NCI-H1436 treated with DMSO at 0.1 percent for 48 hours (cell line): ENCODE results near the gene RASSF6.
A peak's percentile ranks its signal among the peaks of the same experiment; 100 is the strongest.
"Not testable (repeated sequence)": the region's sequence is repeated elsewhere in the genome, so short reads cannot be mapped to it uniquely, and the experiment has no call there.

Source experiments
- DNase-seq: peaks from one replicate; lab custom pipeline; 2025; lab: John Stamatoyannopoulos, UW

Gene RASSF6, protein sequence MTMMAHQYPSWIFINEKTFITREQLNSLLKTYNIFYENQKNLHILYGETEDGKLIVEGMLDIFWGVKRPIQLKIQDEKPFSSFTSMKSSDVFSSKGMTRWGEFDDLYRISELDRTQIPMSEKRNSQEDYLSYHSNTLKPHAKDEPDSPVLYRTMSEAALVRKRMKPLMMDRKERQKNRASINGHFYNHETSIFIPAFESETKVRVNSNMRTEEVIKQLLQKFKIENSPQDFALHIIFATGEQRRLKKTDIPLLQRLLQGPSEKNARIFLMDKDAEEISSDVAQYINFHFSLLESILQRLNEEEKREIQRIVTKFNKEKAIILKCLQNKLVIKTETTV

DNA sequence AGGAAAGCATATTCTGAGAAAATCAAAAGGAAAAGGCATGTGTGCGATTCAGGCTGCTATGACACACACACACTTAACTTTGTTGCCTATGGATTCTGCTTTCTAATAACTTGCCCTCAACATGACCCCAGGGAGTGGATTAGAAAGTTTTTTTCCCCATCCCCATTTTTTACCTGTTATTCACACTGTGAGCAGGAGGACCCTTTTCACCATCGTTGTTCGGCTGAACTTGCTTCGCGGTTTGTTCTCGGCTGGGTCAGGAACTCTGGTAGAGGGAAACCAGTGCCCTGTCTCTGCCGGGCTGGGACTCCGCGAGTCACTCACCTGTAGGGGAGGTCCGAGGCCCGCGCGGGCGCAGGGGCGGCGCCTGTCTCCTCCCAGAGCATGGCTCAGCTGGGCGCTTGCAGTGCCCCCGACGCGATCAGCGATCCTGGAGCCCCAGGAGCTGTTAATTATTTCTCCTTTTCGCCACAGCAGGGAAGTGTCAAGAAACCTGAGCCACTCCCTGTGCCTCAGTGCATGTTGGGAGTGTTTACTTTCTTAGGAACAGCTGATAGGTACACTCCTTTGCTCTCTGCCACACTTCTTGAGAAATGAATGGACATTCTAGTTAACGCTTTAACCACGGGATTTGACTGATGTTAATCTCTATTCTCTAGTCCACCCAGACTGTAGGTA is at the start of gene RASSF6:
Gene RASSF6 (minus strand): TSS at position 322 of the 678 bp plus-strand sequence. CDS start 8,641 bp downstream, outside the sequence.
- DNase-seq: peak; percentile 72

DNA sequence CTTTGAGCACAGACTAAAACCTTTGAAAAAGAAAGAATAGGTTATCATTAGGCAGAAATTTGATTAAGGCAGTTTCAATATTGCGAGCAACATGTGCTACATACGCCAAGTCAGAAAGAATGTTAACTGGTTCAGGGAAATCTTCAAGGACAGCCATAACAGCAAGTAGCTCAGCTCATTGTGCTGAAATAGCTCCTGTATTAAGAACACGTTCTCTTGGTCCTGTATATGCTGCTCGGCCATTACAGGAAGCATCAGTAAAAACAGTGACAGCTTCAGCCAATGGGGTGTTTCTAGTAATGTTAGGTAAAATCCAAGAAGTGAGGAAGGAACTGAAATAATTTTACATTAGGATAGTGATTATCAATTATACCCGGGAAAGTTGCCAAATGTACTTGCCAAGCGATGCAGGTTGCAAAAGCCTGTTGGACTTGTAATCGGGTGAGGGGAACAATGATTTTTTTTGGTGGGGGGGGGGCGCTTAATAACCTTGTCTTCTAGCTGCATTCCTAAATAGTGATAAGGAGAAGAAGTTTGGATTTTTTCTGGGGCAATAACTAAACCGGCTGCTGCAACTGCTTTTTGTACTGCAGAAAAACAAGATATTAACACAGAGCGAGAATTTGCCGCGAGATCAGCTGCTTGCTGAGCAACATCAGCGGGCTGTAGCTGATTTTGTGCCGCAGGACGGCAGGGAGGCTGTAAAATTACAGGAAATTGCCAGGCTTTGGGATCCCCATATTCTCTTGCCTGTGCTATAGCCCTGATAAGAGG is 49.4 kb upstream of the RASSF6 start:
- DNase-seq: no peak

DNA sequence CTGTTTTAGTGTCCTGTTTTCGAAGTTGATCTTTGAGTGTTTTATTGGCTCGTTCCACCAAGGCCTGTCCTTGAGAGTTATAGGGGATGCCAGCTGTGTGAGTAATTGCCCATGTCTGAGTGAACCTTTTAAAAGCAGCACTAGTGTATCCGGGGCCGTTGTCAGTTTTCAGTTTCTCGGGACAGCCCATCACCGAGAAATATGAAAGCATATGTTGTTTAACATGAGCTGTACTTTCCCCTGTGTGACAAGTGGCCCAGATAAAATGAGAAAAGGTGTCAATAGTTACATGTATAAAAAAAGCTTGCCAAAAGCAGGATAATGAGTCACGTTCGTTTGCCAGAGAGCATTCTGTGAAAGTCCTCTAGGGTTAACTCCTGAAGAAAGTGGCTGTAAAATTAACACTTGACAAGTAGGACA is 48.6 kb upstream of the RASSF6 start:
- no peak for DNase-seq

DNA sequence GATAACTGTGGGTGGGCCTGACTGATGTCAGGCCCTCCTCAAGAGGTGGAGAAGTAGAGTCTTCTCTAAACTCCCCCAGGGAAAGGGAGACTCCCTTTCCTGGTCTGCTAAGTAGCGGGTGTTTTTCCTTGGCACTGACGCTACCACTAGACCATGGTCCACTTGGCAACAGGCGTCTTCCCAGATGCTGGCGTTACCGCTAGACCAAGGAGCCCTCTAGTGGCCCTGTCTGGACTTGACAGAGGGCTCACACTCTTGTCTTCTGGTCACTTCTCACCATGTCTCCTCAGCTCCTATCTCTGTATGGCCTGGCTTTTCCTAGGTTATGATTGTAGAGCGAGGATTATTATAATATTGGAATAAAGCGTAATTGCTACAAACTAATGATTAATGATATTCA is 45.7 kb upstream of the RASSF6 start:
- not testable (repeated sequence) for DNase-seq

DNA sequence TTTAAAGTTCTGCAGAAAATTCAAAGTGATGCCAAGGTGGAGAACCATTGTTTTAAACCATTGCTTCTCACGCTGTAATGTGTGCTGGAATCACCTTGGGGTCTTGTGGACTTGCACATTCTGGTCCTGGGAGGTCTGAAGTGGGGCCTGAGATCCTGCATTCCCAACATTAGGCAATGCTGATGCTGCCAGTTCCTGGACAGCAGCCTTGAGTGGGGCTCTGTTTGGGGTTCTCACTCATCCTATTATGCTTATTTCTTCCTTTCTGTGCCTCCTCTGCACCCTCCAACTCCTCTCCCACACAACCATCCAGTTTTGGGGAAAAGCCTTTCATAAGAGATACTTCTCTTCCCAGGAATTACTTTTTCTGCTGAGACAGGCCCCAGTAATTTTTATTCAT is 44.2 kb upstream of the RASSF6 start:
- no peak for DNase-seq

DNA sequence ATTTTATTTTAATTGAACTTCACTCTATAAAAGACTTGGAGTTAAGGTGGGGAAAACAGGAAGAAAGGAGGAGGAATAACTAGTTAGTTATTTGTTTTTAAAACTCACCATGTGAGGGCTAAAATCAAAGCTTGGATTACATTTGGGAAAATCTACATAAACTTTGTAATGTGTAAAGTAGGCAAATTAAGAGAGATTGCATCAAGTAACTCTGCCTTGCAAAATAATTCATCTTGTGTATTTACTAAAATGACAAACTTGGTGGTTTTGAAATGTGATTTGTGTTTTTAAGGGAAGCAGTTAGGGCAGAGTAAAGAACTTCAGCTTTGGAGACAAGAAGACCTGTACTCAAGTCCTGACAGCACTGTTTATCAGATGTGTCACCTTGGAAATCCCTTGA is 43.3 kb upstream of the RASSF6 start:
- no peak for DNase-seq

DNA sequence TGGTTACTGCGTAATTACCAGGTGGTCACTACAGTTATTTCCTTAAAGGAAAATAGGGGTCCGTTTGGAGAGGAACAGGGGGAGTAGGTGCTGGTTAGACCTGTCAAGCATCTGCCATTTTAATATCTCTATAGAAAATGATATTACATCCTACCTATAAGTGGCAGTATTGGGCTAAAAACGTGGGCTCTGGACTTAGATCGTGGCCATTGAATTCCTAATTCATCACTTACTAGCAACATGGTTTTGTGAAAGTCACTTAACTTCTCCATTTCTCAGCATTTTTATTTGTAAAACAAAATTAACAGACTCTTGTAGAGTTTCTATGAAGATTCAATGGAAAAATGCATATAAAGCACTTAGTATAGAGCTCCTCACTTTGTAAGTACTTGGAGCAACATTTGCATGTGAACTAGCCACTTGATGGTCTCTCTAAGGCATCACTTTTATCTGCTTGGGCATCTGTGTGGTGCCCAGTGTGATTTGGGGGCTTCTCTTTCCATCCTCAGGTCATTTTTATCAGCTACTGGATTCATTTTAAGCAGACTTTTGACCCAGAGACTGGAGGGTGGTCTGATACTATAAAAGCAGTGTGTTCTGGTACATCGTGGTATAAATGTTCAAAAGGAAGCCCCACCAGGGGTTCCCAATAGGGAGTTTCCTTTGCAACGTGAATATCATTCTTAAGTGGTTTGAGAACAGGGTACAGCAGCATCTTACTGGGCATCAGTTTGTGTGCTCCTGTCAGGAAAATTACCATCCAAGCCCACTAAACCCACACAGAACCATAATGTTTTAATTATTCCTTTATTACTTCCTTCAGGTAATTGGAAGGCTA is 42.7 kb upstream of the RASSF6 start:
- peak; percentile 40 for DNase-seq

DNA sequence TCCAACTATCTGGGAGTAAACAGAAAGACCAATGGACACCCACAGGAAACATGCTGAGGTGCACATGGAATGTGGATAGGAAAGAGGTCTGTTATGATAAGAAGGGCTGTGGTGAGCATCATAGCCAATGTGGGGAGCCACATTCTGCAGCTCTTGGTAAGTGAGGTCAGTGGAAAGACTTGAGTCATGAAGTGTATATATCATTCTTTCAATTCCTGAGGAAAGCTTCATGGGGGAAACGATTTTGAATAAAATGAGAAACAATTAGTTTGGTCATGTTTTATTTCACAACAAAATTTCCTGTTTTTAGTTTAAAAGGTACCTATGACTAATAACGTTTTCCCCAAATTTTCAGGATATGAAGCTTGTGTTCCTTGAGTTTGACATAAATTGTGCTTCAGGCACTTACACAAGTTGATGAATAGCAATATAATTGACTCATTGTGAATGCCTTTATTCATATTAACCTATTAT is 41.4 kb upstream of the RASSF6 start:
- DNase-seq: no peak

DNA sequence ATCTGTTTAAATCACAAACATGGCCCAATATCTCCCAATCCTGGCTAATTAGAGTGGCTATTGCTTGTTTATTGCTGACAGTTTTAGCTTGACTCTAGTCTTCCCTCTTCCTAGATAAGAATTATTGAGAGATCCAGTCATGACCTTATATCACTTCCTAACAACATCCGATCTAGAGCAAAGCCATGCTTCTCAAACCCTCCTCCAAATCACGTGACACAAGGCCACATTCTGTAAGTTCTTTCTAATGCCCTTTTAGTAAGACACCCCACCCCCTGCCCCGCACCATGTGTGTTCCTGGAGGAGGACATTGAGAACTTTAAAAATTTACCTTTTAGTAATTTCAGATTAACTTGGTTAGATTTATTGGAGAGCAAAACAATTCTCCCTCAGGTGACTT is 40.6 kb upstream of the RASSF6 start:
- no peak for DNase-seq

DNA sequence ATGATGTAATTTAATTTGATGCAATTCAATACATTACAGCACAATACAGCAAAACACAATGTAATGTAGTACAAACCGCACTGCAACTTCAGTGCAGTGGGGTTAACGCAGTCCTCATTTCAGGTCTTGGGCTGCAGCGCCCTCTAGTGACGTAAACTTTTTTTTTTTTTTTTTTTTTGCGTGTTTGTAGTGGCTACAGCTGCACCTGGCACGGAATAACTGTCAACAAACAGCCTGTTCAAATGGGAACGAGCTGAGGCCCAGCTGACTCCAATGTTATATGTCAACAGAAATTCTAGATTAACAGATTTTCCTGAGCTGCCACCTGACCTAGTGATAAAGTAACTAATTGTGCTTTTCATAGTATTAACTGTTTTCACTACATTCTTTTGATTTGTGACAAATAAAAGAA is 33.5 kb upstream of the RASSF6 start:
- DNase-seq: peak; percentile 52

DNA sequence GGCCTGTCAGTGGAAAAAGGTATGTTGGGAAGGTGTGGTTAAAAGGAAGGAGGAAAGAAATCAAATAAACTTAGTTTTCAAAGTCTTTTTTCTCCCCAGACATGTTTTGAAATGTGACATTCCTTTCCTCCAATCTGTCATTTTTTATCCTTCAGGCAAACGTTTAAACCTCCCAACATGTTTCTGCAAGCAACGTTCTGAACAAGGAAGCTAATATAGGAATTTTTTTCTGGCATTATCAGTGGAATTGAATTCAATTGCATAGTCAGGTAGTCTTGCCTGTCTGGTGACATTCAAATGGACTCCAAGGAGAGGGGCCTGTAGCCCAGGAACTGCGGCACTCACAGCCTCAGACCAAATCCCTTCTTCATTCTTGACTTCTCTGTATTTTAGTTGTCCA is 30.0 kb upstream of the RASSF6 start:
- DNase-seq: no peak

DNA sequence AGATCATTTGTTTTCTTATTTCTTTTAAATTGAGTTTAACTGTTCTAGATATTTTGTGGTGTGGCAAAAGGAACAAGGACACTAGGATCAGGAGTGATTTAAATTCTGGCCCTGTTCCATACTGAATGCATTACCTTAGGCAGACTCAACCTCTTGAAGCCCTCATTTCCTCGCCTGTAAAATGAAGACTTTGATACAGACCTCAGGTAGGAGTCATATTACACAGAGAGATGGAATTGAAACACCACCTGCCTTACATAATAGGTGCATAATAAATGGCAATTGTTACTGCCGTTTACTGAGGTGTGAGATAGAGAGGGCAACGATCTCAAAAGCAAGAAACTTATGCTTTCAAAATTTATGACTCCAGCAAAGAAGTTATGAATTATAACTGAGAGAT is 28.2 kb upstream of the RASSF6 start:
- DNase-seq: peak; percentile 98

DNA sequence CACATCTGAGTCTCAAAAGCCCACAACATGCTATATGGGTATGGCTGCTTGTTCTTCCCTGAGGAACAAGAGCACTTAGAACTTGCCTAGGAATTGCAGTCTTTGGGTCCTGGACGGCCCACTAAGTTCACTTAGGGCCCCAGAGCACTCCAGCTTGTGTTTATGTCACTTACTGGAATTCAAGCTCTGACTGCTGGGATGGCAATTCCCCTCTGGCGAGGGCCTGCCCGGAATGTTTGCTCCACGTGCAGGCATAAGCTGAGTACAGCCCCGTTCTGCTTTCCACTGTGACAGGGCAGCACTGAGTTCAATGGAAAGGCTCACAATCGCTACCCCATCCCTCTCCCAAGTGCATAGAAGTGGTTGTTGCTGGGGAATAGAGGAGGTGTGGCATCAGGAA is 25.9 kb upstream of the RASSF6 start:
- DNase-seq: no peak

DNA sequence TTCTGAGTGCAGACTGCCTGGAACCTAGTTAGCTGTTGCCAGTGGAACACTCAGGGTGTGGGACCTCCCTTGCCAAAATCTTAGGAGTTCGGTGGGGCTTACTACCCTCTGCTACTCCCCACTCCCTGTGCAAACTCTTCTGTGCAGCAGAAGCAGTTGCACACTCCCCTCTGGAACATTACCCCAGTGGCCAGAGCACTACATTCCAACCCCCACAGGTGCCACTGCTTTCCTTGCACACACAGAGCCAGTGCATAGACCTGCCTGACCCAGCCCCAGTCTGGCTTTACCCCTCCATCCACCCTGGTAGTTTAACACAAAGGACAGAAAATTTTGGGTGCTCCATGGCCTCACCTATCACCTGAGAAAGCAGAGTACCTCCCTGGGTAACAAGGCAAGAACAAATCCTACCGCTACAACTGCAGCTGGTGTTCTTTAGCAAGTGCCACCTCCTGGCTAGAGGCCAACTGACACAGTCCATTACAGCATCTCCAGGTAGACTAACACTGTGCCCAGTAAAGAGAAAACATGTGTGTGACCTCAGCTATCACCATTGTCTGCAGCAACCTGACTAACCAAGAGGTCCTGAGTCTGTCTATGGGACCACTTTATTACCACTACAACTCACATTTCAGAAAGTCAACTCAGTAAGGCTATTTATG is 11.5 kb upstream of the RASSF6 start:
- DNase-seq: no peak

DNA sequence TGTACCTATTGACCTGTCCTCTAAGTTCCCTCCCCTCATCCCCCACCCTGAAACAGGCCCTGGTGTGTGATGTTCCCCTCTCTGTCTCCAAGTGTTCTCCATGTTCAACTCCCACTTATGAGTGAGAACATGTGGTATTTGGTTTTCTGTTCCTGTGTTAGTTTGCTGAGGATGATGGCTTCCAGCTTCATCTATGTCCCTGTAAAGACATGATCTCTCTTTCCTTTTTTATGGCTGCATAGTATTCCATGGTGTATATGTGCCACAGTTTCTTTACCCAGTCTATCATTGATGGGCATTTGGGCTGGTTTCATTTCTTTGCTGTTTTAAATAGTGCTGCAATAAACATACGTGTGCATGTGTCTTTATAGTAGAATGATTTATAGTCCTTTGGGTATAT is 8.6 kb upstream of the RASSF6 start:
- DNase-seq: not testable (repeated sequence)

DNA sequence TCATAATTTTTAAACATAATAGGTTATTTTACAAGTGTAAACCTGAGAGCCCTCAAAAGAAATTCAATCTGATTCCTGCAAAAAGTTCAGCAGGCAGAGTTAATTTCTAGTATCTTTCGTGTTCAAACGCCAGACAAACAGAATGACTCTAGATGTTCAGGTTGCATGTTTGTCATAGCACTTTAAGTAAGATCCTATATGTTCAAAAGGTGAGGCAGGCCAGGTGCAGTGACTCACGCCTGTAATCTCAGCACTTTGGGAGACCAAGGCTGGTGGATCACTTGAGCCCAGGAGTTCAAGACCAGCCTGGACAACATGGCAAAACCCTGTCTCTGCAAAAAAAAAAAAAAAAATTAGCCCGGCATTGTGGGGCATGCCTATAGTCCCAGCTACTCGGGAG is 1.1 kb upstream of the RASSF6 start:
- DNase-seq: no peak

DNA sequence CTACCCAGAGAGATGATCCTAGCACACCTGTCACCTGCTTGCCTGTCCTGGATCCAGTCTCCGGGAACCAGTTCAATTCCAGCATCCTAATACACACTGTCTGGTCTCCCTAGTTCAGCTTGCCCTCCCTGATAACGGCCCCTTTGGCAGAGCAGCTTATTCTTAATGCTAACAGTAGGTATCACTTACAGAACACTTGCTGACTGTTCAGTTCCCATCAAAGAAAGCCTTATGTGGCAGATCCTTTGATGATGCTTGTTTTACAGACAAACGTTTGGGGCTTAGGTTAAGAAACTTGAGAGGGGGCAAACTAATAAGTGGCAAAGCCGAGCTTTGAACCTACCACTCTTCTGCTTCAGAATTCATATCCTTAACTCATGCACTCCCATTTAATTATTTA is 890 bp downstream of the RASSF6 start:
- no peak for DNase-seq

DNA sequence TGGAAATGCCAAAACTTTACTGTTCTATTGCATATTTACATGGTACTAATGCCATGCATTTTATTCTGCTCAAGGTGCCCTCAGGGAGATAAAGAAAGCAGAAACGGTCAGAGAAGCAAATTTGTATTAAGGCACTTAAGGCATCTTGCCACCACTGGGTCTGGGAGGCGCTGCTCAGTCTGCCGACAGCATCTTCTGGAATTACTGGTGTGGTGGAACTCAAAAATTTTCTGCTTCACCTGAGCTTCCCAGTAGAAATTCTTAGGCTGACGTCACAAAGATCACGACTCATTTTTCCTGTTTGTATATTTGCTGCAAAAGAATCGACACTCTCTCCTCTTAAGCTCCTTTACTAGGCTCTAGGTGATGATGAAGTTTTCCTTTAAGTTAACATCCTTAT is 3.0 kb downstream of the RASSF6 start:
- no peak for DNase-seq

DNA sequence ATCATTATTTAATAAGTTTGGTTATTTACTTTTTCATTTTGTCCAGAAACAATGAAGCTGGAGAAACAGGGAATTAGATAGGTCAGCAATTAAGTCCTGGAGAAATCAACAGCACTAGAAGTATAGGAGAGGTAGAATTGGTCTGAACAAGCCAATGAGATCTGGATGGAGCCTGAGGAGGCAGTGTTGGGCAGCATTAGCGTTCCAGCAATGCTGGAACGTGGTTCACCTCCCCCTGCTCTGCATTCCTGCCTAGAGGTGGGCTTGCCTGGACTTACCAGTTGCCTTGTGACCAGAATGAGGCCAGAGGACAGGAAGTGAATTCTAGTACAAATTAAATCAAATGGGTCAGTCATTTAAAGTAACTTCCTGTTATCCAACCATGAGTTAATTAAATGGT is 4.6 kb downstream of the RASSF6 start:
- DNase-seq: peak; percentile 27

DNA sequence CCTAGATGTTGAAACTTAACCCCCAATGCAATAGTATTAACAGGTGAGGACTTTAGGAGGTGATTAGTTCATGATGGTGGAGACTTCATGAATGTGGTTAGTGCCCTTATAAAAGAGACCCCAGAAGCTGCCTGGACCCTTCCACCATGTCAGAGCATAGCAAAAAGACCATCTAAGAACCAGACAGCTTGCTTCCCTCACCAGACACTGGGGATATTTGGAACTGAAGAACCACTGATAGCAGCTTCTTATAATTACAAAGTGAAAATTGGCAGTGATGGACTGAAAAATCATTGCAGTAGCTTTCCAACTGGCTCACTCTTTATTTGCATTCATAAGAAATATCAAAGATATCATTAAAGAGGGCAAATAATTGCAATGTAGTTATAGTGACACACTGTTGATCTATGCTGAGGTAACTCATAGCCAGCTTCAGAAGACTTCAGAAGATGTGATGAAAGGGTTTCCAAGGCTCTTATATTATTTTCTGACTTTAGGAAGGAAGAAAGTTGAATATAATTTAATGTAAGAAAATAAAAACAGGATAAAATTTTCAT is 5.8 kb downstream of the RASSF6 start:
- DNase-seq: no peak

DNA sequence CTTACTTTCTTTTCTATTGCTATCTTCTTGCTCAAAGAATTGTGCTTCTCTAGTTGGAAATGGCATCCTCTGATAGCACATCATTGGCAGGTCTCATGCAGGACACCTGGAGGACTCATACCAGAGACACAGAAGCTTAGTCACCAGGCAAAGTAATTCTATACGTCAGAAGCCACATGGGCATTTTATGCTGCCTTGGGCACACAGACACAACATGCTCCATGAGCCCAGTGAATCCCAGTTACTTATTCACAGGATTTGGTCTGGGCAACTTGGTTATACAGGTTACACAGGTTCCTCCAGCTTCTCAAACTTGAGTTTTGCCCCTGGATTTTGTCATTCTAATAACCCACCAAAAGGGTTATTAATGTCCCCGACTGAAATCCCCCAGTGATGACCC is 7.1 kb downstream of the RASSF6 start:
- DNase-seq: no peak
